A549 treated with AZD9567 at 1 μM for 4 hours (cell line): Measurements from ENCODE around the gene ANKRD30A. TPM values are rescaled to one million over a fixed set of nuclear protein-coding genes. Genes with fewer than 3 reads are reported as not detected.

ENCODE experiments used
- total RNA-seq: library from RNA; stranded (reverse); fragments of 200-300 nt; extraction: Qiagen RNA extraction; gene quantifications from 5 replicates; pipeline ENCODE4 v1.2.3, GENCODE V29; 2022; ENCODE audit not compliant: insufficient read depth

Gene ANKRD30A, protein sequence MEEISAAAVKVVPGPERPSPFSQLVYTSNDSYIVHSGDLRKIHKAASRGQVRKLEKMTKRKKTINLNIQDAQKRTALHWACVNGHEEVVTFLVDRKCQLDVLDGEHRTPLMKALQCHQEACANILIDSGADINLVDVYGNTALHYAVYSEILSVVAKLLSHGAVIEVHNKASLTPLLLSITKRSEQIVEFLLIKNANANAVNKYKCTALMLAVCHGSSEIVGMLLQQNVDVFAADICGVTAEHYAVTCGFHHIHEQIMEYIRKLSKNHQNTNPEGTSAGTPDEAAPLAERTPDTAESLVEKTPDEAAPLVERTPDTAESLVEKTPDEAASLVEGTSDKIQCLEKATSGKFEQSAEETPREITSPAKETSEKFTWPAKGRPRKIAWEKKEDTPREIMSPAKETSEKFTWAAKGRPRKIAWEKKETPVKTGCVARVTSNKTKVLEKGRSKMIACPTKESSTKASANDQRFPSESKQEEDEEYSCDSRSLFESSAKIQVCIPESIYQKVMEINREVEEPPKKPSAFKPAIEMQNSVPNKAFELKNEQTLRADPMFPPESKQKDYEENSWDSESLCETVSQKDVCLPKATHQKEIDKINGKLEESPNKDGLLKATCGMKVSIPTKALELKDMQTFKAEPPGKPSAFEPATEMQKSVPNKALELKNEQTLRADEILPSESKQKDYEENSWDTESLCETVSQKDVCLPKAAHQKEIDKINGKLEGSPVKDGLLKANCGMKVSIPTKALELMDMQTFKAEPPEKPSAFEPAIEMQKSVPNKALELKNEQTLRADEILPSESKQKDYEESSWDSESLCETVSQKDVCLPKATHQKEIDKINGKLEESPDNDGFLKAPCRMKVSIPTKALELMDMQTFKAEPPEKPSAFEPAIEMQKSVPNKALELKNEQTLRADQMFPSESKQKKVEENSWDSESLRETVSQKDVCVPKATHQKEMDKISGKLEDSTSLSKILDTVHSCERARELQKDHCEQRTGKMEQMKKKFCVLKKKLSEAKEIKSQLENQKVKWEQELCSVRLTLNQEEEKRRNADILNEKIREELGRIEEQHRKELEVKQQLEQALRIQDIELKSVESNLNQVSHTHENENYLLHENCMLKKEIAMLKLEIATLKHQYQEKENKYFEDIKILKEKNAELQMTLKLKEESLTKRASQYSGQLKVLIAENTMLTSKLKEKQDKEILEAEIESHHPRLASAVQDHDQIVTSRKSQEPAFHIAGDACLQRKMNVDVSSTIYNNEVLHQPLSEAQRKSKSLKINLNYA (N-terminal part only)
- 0.50 to 0.97 TPM (median 0.70 TPM) in 4 of 5 replicates, not detected in the other for total RNA-seq

DNA sequence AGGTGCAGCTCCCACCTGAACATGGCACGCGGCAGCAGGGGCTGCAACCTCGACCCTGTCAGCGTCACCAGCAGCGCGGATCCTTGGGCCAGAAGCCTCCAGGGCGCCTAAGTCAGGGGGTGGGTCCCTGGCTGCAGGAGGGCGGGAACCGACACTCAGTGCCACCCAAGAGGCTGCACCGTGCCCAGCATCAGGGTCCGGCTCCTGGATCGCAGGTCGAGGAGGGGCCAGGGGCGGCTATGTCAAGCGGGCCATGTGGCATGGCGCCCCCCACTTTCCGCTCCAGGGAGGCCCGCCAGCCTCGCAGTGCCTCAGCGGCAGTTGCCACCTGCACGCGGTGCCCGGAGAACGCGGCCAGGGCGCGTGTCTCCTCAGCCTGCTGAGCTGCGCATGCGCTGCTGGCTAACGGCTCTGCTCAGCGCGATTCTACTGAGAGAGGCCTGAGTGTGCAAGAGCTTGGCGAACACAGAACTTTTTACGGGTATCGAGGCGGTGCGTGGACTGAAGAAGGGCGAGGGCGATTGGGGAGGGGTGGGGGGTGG is at the start of gene ANKRD30A:
Gene ANKRD30A (plus strand): TSS at position 408 of the 542 bp plus-strand sequence. CDS start 190 bp downstream, outside the sequence.

